Transverse colon (tissue), 4 donors: Measurements from ENCODE around the gene ARRDC5. TPM values are rescaled to one million over a fixed set of nuclear protein-coding genes. Genes with fewer than 3 reads are reported as not detected.

Experiments used
- DNase-seq: peaks from one replicate; pipeline ENCODE4 v3.0.0-alpha.2; 2019
- H3K27ac ChIP-seq, 4 donors: fragments of 200-600 bp; sonication (generic); 2 replicates each; pipeline ENCODE4 v1.5.1; 2016 to 2018; ENCODE audit warnings: inconsistent platforms in 4 of 4
- H3K27me3 ChIP-seq: fragments of 200-600 bp; sonication (generic); 2 replicates; pipeline ENCODE4 v1.5.1; 2017; ENCODE audit warnings: inconsistent platforms
- H3K36me3 ChIP-seq, 4 donors: fragments of 200-600 bp; sonication (generic); 2 replicates each; pipeline ENCODE4 v1.5.1; 2017 to 2019; ENCODE audit warnings: inconsistent platforms in 4 of 4
- H3K4me1 ChIP-seq, 4 donors: fragments of 200-600 bp; sonication (generic); 2 replicates each; pipeline ENCODE4 v1.5.1; 2017 to 2020; ENCODE audit warnings: inconsistent platforms in 4 of 4
- H3K4me3 ChIP-seq, 4 donors: fragments of 200-600 bp; sonication (generic); 1 replicate in 1 of 4; 2 replicates in 3 of 4; pipeline versions ENCODE4 v1.5.1 to v1.6.1; 2017 to 2019; ENCODE audit warnings: inconsistent platforms in 4 of 4
- H3K9me3 ChIP-seq, 2 donors: fragments of 200-600 bp; sonication (generic); 2 replicates each; pipeline ENCODE4 v1.5.1; 2017 to 2019; ENCODE audit warnings: inconsistent platforms in 2 of 2
- CTCF ChIP-seq, 5 experiments: fragments of 200-600 bp in 3 of 5; fragments of 450-650 bp in 2 of 5; sonication (generic) in 3 of 5; IDR thresholded peaks; 1 replicate in 2 of 5; 2 replicates in 3 of 5; pipeline ENCODE4 v1.5.1; 2016 to 2017; ENCODE audit warnings: antibody characterized with exemption in 5 of 5, inconsistent platforms in 3 of 5, mild to moderate bottlenecking in 2 of 5, moderate library complexity in 1 of 5
- EP300 ChIP-seq: sonication (generic); formaldehyde crosslinking; IDR thresholded peaks from one replicate; pipeline ENCODE4 v1.6.1; 2017; ENCODE audit warnings: antibody characterized with exemption, low read depth
- POLR2A ChIP-seq: fragments of 450-650 bp; IDR thresholded peaks from one replicate; pipeline ENCODE4 v1.6.1; 2016; ENCODE audit warnings: antibody characterized with exemption, mild to moderate bottlenecking, moderate library complexity
- POLR2AphosphoS5 ChIP-seq, 3 donors: sonication (generic); formaldehyde crosslinking; IDR thresholded peaks; one replicate each; pipeline ENCODE4 v1.6.1; 2016; ENCODE audit warnings: antibody characterized with exemption in 3 of 3
- WGBS, 2 donors: methylation state at CpG; one replicate each; pipeline ENCODE4 v1.1.5; 2018; ENCODE audit warnings: low coverage in 1 of 2; 5-methylcytosine and 5-hydroxymethylcytosine counted together
- in situ Hi-C, 4 donors: fragments of 200-750 bp; cut with MboI; loops; one replicate each; pipeline versions ENCODE4 v1.15.0 to v1.15.1; 2017; ENCODE audit warnings: low sequenced_read_pairs in 3 of 4, low pct_ligation_motif_present in 1 of 4, low pct_unique_long_range_greater_than_20kb in 1 of 4
- intact Hi-C: fragments of 100-400 bp; cut with DNase I; formaldehyde crosslinking; loops from one replicate; pipeline ENCODE4 v1.15.1; 2023; ENCODE audit warnings: low total_unique reads
- small RNA-seq, 4 donors: library from RNA; depleted of rRNA; stranded (forward); fragments of <200 nt; gene quantifications; one replicate each; pipeline ENCODE3, GENCODE V24; 2016
- total RNA-seq, 4 donors: library from RNA; depleted of rRNA; stranded (reverse); fragments of >200 nt; gene quantifications; one replicate each; pipeline ENCODE4 v1.1.0, GENCODE V29; 2016

The ARRDC5 gene
- total RNA-seq, 4 donors from 2014 or later: 1.3 TPM; not detected in 3

GRCh38 chr19:4844348-4845179 is 58.1 kb downstream of the ARRDC5 start:
- in situ Hi-C loops: loop anchor here in 1 of 4 donors (5.0 kb wide), 1 partner anchor 37 kb away; no protein-coding TSS in a partner anchor
- H3K9me3 ChIP-seq: no peaks in the 10 kb centered on the region
- H3K27me3 ChIP-seq: no peaks in the 10 kb centered on the region
- TF ChIP-seq EP300: no peak
- TF ChIP-seq POLR2A: no peak
- peak in 2 of 3 donors; percentile 48 to 54 for TF ChIP-seq POLR2AphosphoS5 (IDR thresholded peaks at IDR 0.05)
- H3K4me1 ChIP-seq: peaks cover 0 to 7% (median 6%) of the 10 kb centered on the region in 4 donors
- intact Hi-C loops: no loop called here
- no peak for DNase-seq
- no peak overlapping the region for H3K4me3 ChIP-seq
- H3K36me3 ChIP-seq: peaks cover 0 to 18% (median 5%) of the 10 kb centered on the region in 4 donors
- peak overlapping the region; percentile 37 to 53 (median 45) for H3K27ac ChIP-seq
- 28 to 71% methylated on average over 2 to 10 of the region's 10 CpGs for WGBS, 2 donors

GRCh38 chr19:4843647-4843965 is 59.1 kb downstream of the ARRDC5 start:
- in situ Hi-C loops: no loop called here
- no peak for DNase-seq
- no peaks in the 10 kb centered on the region for H3K27me3 ChIP-seq
- peaks cover 0 to 7% (median 6%) of the 10 kb centered on the region in 4 donors for H3K4me1 ChIP-seq
- no peak overlapping the region for H3K4me3 ChIP-seq
- H3K27ac ChIP-seq: no peak overlapping the region
- intact Hi-C loops: no loop called here
- H3K9me3 ChIP-seq: no peaks in the 10 kb centered on the region
- 83 to 95% methylated on average over 5 to 6 of the region's 6 CpGs for WGBS, 2 donors
- H3K36me3 ChIP-seq: peaks cover 0 to 18% (median 5%) of the 10 kb centered on the region in 4 donors
- TF ChIP-seq POLR2AphosphoS5 (IDR thresholded peaks at IDR 0.05) (no peak), POLR2A (no peak), CTCF (IDR thresholded peaks at IDR 0.05) (no peak)

Small RNAs within 50 kb of the gene (small RNA-seq; reads per million reads assigned to genes)
- gene MIR4747: 0 reads per million in 4 donors

Other genes starting within 250 kb of the ARRDC5 start
- gene MYDGF, start 232.6 kb downstream of the ARRDC5 start, total RNA-seq: 10 to 100 TPM in 2 of 4 donors, 1 to 10 TPM in 2; 3.6 to 44.5 (median 22.0) TPM
- 100 to 1,000 TPM in 2 of 4 donors, 10 to 100 TPM in 2; 74.1 to 320 (median 103) TPM for gene DPP9, start 179.1 kb downstream of the ARRDC5 start, total RNA-seq
- 10 to 100 TPM; 13.3 to 63.5 (median 15.5) TPM for gene FEM1A, start 111.2 kb downstream of the ARRDC5 start, total RNA-seq
- 10 to 100 TPM; 17.7 to 66.6 (median 20.8) TPM for gene TICAM1, start 71.2 kb downstream of the ARRDC5 start, total RNA-seq
- 10 to 100 TPM; 27.5 to 85.5 (median 77.1) TPM for gene PLIN3, start 35.2 kb downstream of the ARRDC5 start, total RNA-seq
- gene UHRF1, start 6.6 kb upstream of the ARRDC5 start, total RNA-seq: 10 to 100 TPM in 2 of 4 donors, 1 to 10 TPM in 2; 2.9 to 41.2 (median 12.0) TPM
- 10 to 100 TPM; 26.6 to 84.2 (median 39.9) TPM for gene KDM4B, start 66.2 kb upstream of the ARRDC5 start, total RNA-seq